ENCODE results near the gene HBB.

HBB gene

GRCh38 chr11:5224538-5225479 lies 2.1 kb downstream of the HBB start:
- no peak for DNase-seq

GRCh38 chr11:5223686-5224085 lies 3.2 kb downstream of the HBB start:
- no peak for DNase-seq

- no peak for DNase-seq
Observed at GRCh38 chr11:5223146-5223545, 3.7 kb downstream of the HBB start.

GRCh38 chr11:5210376-5210885 lies 16.4 kb downstream of the HBB start:
- no peak for DNase-seq

GRCh38 chr11:5204787-5205186 lies 22.1 kb downstream of the HBB start:
- no peak for DNase-seq

GRCh38 chr11:5203366-5203765 lies 23.5 kb downstream of the HBB start:
- no peak for DNase-seq

- DNase-seq = no peak
Observed at GRCh38 chr11:5200582-5200981, 26.3 kb downstream of the HBB start, which contains the start of gene OR51V1. Gene OR51V1 (minus strand): TSS chr11:5200682. CDS start chr11:5200682, 0 bp downstream.

- no peak for DNase-seq
Observed at GRCh38 chr11:5198285-5198684, 28.6 kb downstream of the HBB start.

GRCh38 chr11:5197536-5197935 lies 29.3 kb downstream of the HBB start:
- no peak for DNase-seq

GRCh38 chr11:5196731-5197130 lies 30.1 kb downstream of the HBB start:
- DNase-seq = no peak

GRCh38 chr11:5196067-5196466 lies 30.8 kb downstream of the HBB start:
- no peak for DNase-seq

GRCh38 chr11:5192738-5193137 lies 34.1 kb downstream of the HBB start:
- no peak for DNase-seq

- DNase-seq = no peak
Observed at GRCh38 chr11:5188201-5188600, 38.7 kb downstream of the HBB start.

GRCh38 chr11:5178046-5178837 lies 48.6 kb downstream of the HBB start:
- no peak for DNase-seq
